ENCODE results near the gene RFC3. TPM values are rescaled to one million over a fixed set of nuclear protein-coding genes. Genes with fewer than 3 reads are reported as not detected.

The RFC3 gene
- total and polyA plus RNA-seq, 2 of the 13 experiments (the other 11 are each of a cell fraction or from before 2014, with no cell fraction given), result 16.0 to 55.7 TPM

GRCh38 chr13:33867472-33867871 lies 49.5 kb downstream of the RFC3 start:
- Histone ChIP-seq H3K36me3 (replicated peaks in 1 of 2; ENCODE audit: control insufficient read depth in 1 of 2, insufficient read depth in 2 of 2, low read length in 2 of 2) (peaks cover 0 to 2% of the 10 kb centered on the region in 2 experiments; a peak in 2 of 5 replicates), H2AFZ (ENCODE audit: low read length) (no peak overlapping the region), H3K9me3 (ENCODE audit: low read length) (no peaks in the 10 kb centered on the region), H3K27me3 (ENCODE audit: control insufficient read depth in 1 of 2, insufficient read depth in 2 of 2, low read length in 2 of 2) (no peaks in the 10 kb centered on the region), H4K20me1 (ENCODE audit: insufficient read depth, low read length) (no peaks in the 10 kb centered on the region), H3K4me2 (ENCODE audit: low read depth, low read length) (no peak overlapping the region), H3K27ac (ENCODE audit: extremely low read length, insufficient read depth, low read length) (no peak overlapping the region), H3K4me3 (replicated peaks in 1 of 3; ENCODE audit: insufficient read depth in 1 of 3, low read depth in 2 of 3, low read length in 3 of 3) (no peak overlapping the region), H3K79me2 (ENCODE audit: insufficient read depth, low read length) (no peaks in the 10 kb centered on the region), H3K9ac (ENCODE audit: insufficient read depth, low read depth, low read length) (no peak overlapping the region), H3K4me1 (ENCODE audit: insufficient read depth, low read length) (peaks cover 43% of the 10 kb centered on the region)
- intact Hi-C loops (cut with micrococcal nuclease; ENCODE audit: unreplicated experiment), result no loop called here
- WGBS (ENCODE audit: low lambda C conversion rate), result 97% methylated on average over 3 of the region's 3 CpGs
- CTCF ChIA-PET (ENCODE audit: low intra/inter-chr PET ratio, low total read pairs), result no interaction called here
- ATAC-seq, result no peak
- DNase-seq (ENCODE audit: low spot score), result no peak
- in situ Hi-C loops (cut with HindIII; ENCODE audit: extremely low pct_ligation_motif_present, low pct_unique_long_range_greater_than_20kb), result no loop called here
- no peak for FAIRE-seq
- BruUV-seq (replicated peaks), result no TSS peak
- POLR2A ChIA-PET, result no interaction called here
- TF ChIP-seq, protein P1, sequence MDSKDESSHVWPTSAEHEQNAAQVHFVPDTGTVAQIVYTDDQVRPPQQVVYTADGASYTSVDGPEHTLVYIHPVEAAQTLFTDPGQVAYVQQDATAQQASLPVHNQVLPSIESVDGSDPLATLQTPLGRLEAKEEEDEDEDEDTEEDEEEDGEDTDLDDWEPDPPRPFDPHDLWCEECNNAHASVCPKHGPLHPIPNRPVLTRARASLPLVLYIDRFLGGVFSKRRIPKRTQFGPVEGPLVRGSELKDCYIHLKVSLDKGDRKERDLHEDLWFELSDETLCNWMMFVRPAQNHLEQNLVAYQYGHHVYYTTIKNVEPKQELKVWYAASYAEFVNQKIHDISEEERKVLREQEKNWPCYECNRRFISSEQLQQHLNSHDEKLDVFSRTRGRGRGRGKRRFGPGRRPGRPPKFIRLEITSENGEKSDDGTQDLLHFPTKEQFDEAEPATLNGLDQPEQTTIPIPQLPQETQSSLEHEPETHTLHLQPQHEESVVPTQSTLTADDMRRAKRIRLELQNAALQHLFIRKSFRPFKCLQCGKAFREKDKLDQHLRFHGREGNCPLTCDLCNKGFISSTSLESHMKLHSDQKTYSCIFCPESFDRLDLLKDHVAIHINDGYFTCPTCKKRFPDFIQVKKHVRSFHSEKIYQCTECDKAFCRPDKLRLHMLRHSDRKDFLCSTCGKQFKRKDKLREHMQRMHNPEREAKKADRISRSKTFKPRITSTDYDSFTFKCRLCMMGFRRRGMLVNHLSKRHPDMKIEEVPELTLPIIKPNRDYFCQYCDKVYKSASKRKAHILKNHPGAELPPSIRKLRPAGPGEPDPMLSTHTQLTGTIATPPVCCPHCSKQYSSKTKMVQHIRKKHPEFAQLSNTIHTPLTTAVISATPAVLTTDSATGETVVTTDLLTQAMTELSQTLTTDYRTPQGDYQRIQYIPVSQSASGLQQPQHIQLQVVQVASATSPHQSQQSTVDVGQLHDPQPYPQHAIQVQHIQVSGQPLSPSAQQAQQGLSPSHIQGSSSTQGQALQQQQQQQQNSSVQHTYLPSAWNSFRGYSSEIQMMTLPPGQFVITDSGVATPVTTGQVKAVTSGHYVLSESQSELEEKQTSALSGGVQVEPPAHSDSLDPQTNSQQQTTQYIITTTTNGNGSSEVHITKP (CRISPR knock-in tag; IDR thresholded peaks at IDR 0.05; ENCODE audit: low read depth), result no peak
- TF ChIP-seq SNRNP70 (IDR thresholded peaks at IDR 0.05; ENCODE audit: low read depth, low read length) (no peak), ZNF503 (CRISPR knock-in tag; IDR thresholded peaks at IDR 0.05) (no peak), ATAD3A (CRISPR knock-in tag; IDR thresholded peaks at IDR 0.05) (no peak), GPN1 (CRISPR knock-in tag; IDR thresholded peaks at IDR 0.05; ENCODE audit: borderline replicate concordance) (no peak), SRSF4 (IDR thresholded peaks at IDR 0.05; ENCODE audit: low read depth, low read length, poor library complexity, severe bottlenecking) (no peak), ZSCAN31 (CRISPR knock-in tag; IDR thresholded peaks at IDR 0.05; ENCODE audit: low read depth) (no peak), ZNF564 (CRISPR knock-in tag; IDR thresholded peaks at IDR 0.05) (no peak), TRIM22 (IDR thresholded peaks at IDR 0.05) (no peak)
- TF ChIP-seq, protein P2, sequence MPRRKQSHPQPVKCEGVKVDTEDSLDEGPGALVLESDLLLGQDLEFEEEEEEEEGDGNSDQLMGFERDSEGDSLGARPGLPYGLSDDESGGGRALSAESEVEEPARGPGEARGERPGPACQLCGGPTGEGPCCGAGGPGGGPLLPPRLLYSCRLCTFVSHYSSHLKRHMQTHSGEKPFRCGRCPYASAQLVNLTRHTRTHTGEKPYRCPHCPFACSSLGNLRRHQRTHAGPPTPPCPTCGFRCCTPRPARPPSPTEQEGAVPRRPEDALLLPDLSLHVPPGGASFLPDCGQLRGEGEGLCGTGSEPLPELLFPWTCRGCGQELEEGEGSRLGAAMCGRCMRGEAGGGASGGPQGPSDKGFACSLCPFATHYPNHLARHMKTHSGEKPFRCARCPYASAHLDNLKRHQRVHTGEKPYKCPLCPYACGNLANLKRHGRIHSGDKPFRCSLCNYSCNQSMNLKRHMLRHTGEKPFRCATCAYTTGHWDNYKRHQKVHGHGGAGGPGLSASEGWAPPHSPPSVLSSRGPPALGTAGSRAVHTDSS (CRISPR knock-in tag; conservative IDR thresholded peaks at IDR 0.05), result no peak
